Mesendoderm (in vitro differentiated cells): Measurements from ENCODE around the gene FNDC7.

ENCODE experiments used
- DNase-seq: peaks from one replicate; pipeline ENCODE4 v3.0.0; 2013
- H2AK5ac ChIP-seq: 2 replicates; pipeline ENCODE4 v1.6.1; 2013; ENCODE audit warnings: low read length, inconsistent platforms
- H2BK120ac ChIP-seq: 2 replicates; pipeline ENCODE4 v1.6.1; 2013; ENCODE audit warnings: low read depth, mild to moderate bottlenecking, low read length, moderate library complexity, mixed read lengths
- H2BK15ac ChIP-seq: replicated peaks from 2 replicates; pipeline ENCODE4 v1.6.1; 2013; ENCODE audit warnings: low read depth, mild to moderate bottlenecking, moderate library complexity
- H2BK5ac ChIP-seq: 2 replicates; pipeline ENCODE4 v1.6.1; 2013; ENCODE audit warnings: low read length, inconsistent platforms
- H3K18ac ChIP-seq: 2 replicates; pipeline ENCODE4 v1.6.1; 2013; ENCODE audit warnings: mild to moderate bottlenecking, low read length, mixed read lengths
- H3K23ac ChIP-seq: one replicate; pipeline ENCODE4 v1.6.1; 2013; ENCODE audit warnings: low read length
- H3K27ac ChIP-seq: 2 replicates; pipeline ENCODE4 v1.5.1; 2013; ENCODE audit warnings: low read depth, mild to moderate bottlenecking, inconsistent platforms, low read length, moderate library complexity
- H3K27me3 ChIP-seq: 2 replicates; pipeline ENCODE4 v1.6.1; 2013; ENCODE audit warnings: low read length, control low read depth, mild to moderate bottlenecking, inconsistent platforms; ENCODE audit not compliant: insufficient read depth, poor library complexity
- H3K36me3 ChIP-seq: 2 replicates; pipeline ENCODE4 v1.6.1; 2013; ENCODE audit warnings: low read length, inconsistent platforms; ENCODE audit not compliant: control insufficient read depth, insufficient read depth
- H3K4ac ChIP-seq: one replicate; pipeline ENCODE4 v1.6.1; 2013; ENCODE audit warnings: low read depth, mild to moderate bottlenecking, low read length, moderate library complexity
- H3K4me1 ChIP-seq: 2 replicates; pipeline ENCODE4 v1.6.1; 2013; ENCODE audit warnings: low read depth, low read length, inconsistent platforms; ENCODE audit not compliant: control insufficient read depth
- H3K4me2 ChIP-seq: 2 replicates; pipeline ENCODE4 v1.6.1; 2013; ENCODE audit warnings: low read length
- H3K4me3 ChIP-seq: 2 replicates; pipeline ENCODE4 v1.5.1; 2013; ENCODE audit warnings: mild to moderate bottlenecking, low read length
- H3K56ac ChIP-seq: one replicate; pipeline ENCODE4 v1.6.1; 2013; ENCODE audit warnings: low read length
- H3K79me1 ChIP-seq: 2 replicates; pipeline ENCODE4 v1.6.1; 2013; ENCODE audit warnings: low read length, inconsistent platforms
- H3K79me2 ChIP-seq: 2 replicates; pipeline ENCODE4 v1.6.1; 2013; ENCODE audit warnings: mild to moderate bottlenecking, low read length; ENCODE audit not compliant: control insufficient read depth, insufficient read depth
- H3K9ac ChIP-seq: 2 replicates; pipeline ENCODE4 v1.6.1; 2013; ENCODE audit warnings: low read length, inconsistent platforms
- H4K5ac ChIP-seq: one replicate; pipeline ENCODE4 v1.6.1; 2013; ENCODE audit warnings: low read length
- H4K8ac ChIP-seq: one replicate; pipeline ENCODE4 v1.6.1; 2013; ENCODE audit warnings: low read depth, mild to moderate bottlenecking, control low read depth, low read length, moderate library complexity
- WGBS: extraction: QIAGEN DNeasy Blood & Tissue Kit; methylation state at CpG from one replicate; pipeline ENCODE4 v1.1.7; 2013; ENCODE audit warnings: low lambda C conversion rate, missing lambda C conversion rate; ENCODE audit not compliant: insufficient coverage; ENCODE audit errors: extremely low coverage; 5-methylcytosine and 5-hydroxymethylcytosine counted together

FNDC7 gene

DNA sequence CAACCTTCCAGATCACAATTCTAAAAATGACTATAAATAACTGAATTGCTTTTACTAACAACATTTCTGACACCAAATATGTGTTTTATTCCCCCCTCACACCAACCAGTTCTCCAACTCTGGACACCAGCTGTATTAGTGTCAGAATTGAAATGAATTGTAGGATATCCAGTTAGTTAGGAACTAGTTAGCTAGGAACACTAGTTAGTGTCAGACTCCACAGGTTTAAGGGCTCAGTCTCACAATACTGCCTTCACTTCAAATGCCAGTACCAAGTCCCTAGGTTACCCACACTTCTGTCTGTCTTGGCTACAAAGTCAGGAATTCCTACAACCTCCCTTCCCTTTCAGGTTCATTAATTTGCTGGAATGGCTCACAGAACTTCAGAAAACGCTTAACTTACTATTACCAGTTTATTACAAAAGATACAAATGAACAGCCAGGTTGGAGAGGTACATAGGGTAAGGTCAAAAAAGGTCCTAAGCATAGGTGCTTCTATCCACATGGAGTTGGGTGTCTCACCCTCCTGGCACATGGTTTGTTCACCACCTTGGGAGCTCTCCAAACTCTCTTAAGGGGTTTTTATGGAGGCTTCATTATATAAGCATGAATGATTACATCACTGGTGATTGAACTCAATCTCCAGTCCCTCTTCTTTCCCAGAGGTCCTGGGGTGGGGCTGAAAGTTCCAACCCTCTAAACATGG, 37.9 kb downstream of the FNDC7 start:
- Histone ChIP-seq H3K9ac (no peak overlapping the region), H3K79me2 (no peaks in the 10 kb centered on the region), H3K4ac (no peak overlapping the region), H2BK5ac (no peak overlapping the region), H4K8ac (no peak overlapping the region), H2BK120ac (no peak overlapping the region), H3K56ac (no peak overlapping the region), H3K27ac (no peak overlapping the region), H2AK5ac (no peak overlapping the region), H3K4me1 (no peaks in the 10 kb centered on the region), H3K79me1 (peaks cover 2% of the 10 kb centered on the region), H3K4me3 (no peak overlapping the region), H3K4me2 (no peak overlapping the region), H3K23ac (no peak overlapping the region), H2BK15ac (no peak overlapping the region), H3K18ac (no peak overlapping the region), H3K36me3 (no peaks in the 10 kb centered on the region), H3K27me3 (no peaks in the 10 kb centered on the region), H4K5ac (no peak overlapping the region)
- DNase-seq: no peak
- WGBS: no CpG with 5 or more reads among the region's 1 CpG

DNA sequence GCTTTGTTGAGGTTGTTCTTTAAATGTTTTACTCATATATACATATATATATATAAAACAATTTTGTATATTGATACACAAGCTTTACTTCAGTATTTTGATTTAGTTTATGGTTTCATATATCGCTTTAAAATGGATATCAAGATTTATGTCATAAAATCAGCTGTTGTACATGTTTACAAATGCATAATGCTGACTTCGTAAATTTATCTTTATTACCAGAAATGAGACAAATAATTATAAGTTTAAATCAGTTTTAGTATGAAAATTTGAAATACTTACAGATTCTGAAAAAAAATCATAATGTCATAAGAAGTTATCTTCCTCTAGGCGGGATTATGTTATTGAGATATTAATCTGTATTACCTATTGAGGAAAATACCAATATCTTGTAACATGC, 40.7 kb downstream of the FNDC7 start:
- H3K9ac ChIP-seq: no peak overlapping the region
- H4K5ac ChIP-seq: no peak overlapping the region
- no peaks in the 10 kb centered on the region for H3K27me3 ChIP-seq
- H3K27ac ChIP-seq: no peak overlapping the region
- WGBS: no CpG with 5 or more reads among the region's 3 CpGs
- no peak for DNase-seq
- peaks cover 2% of the 10 kb centered on the region for H3K79me1 ChIP-seq
- no peak overlapping the region for H3K4me2 ChIP-seq
- no peak overlapping the region for H3K4ac ChIP-seq
- H3K79me2 ChIP-seq: no peaks in the 10 kb centered on the region
- no peaks in the 10 kb centered on the region for H3K36me3 ChIP-seq
- no peak overlapping the region for H2BK120ac ChIP-seq
- no peaks in the 10 kb centered on the region for H3K4me1 ChIP-seq
- H4K8ac ChIP-seq: no peak overlapping the region
- H2BK5ac ChIP-seq: no peak overlapping the region
- no peak overlapping the region for H2BK15ac ChIP-seq
- H3K4me3 ChIP-seq: no peak overlapping the region
- H3K56ac ChIP-seq: no peak overlapping the region
- no peak overlapping the region for H3K23ac ChIP-seq
- H2AK5ac ChIP-seq: no peak overlapping the region
- H3K18ac ChIP-seq: no peak overlapping the region

DNA sequence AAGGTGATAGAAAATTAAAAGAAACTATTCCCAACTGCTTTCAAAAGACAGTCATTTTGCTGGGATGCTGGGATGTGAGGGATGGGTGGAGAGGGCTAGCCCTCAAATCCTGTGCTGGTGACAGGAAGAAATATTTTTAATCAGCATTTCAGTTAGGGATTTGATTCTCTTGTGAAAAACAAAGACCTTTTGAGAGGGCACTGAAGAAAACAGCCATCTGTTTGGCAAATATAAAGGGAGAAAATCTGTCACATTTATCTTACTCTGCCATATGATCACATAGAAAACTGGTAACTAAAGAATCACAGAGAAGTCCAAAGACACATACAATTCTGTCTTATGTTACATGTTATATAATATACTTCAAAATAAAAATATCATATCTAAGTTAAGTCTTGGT, 46.1 kb downstream of the FNDC7 start:
- no peak overlapping the region for H3K4me2 ChIP-seq
- H3K23ac ChIP-seq: no peak overlapping the region
- H2BK5ac ChIP-seq: no peak overlapping the region
- no peak overlapping the region for H2BK15ac ChIP-seq
- H3K79me2 ChIP-seq: no peaks in the 10 kb centered on the region
- no peak overlapping the region for H2AK5ac ChIP-seq
- H3K56ac ChIP-seq: no peak overlapping the region
- H3K79me1 ChIP-seq: no peaks in the 10 kb centered on the region
- H2BK120ac ChIP-seq: no peak overlapping the region
- H4K5ac ChIP-seq: no peak overlapping the region
- no peak for DNase-seq
- no peak overlapping the region for H3K27ac ChIP-seq
- no peak overlapping the region for H3K18ac ChIP-seq
- H3K4me1 ChIP-seq: no peaks in the 10 kb centered on the region
- H3K36me3 ChIP-seq: no peaks in the 10 kb centered on the region
- no peaks in the 10 kb centered on the region for H3K27me3 ChIP-seq
- H3K4me3 ChIP-seq: no peak overlapping the region
- H3K9ac ChIP-seq: no peak overlapping the region
- no peak overlapping the region for H4K8ac ChIP-seq
- H3K4ac ChIP-seq: no peak overlapping the region

DNA sequence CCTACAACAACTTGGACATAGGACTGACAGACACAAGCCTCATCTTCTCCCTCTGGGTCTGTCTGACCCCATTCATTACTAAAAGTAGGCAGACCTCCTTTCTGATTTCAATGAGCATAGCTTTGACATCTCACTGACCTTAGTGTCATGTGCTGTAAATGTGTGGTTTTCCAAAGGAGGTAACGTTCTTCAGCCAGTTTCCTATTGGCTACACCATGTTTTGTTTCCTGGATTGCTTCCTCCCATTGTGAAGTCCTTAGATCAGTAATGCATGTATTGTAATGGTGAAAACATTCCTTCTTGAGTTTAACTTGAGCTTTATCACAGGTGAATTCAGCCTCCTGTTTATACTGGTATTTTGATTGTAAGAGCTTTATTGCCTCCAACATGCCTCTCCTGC, 54.4 kb downstream of the FNDC7 start:
- Histone ChIP-seq H2BK120ac (no peak overlapping the region), H3K56ac (no peak overlapping the region), H3K27ac (no peak overlapping the region), H4K8ac (no peak overlapping the region), H2BK15ac (no peak overlapping the region), H3K4ac (no peak overlapping the region), H3K4me2 (no peak overlapping the region), H3K4me1 (no peaks in the 10 kb centered on the region), H3K79me1 (no peaks in the 10 kb centered on the region), H3K27me3 (no peaks in the 10 kb centered on the region), H4K5ac (no peak overlapping the region), H3K79me2 (no peaks in the 10 kb centered on the region), H2BK5ac (no peak overlapping the region), H3K4me3 (no peak overlapping the region), H3K23ac (no peak overlapping the region), H3K9ac (no peak overlapping the region), H2AK5ac (no peak overlapping the region), H3K36me3 (no peaks in the 10 kb centered on the region), H3K18ac (no peak overlapping the region)
- no peak for DNase-seq
- WGBS: no CpG with 5 or more reads among the region's 1 CpG

DNA sequence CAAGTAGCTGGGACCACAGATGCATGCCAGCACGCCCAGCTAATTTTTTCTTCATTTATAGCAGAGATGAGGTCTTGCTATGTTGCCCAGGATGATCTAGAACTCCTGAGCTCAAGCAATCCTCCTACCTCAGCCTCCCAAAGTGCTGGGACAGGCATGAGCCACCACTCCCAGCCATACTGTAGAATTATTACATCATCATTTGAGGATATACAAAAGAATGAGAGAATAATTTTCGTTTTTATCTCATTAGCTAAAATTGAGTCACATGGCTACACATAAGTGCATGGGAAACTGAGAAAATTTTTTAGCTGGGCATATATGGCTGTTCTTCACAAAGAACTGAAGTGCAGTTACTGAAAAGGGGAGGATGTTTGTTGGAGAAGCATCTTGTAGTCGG, 55.0 kb downstream of the FNDC7 start:
- H3K4me1 ChIP-seq: no peaks in the 10 kb centered on the region
- no peaks in the 10 kb centered on the region for H3K79me1 ChIP-seq
- H2BK15ac ChIP-seq: no peak overlapping the region
- DNase-seq: no peak
- no peaks in the 10 kb centered on the region for H3K36me3 ChIP-seq
- H3K23ac ChIP-seq: no peak overlapping the region
- no peak overlapping the region for H3K56ac ChIP-seq
- H3K18ac ChIP-seq: no peak overlapping the region
- WGBS: no CpG with 5 or more reads among the region's 3 CpGs
- H2BK5ac ChIP-seq: no peak overlapping the region
- H3K27ac ChIP-seq: no peak overlapping the region
- H3K27me3 ChIP-seq: no peaks in the 10 kb centered on the region
- H2BK120ac ChIP-seq: no peak overlapping the region
- H4K8ac ChIP-seq: no peak overlapping the region
- no peak overlapping the region for H4K5ac ChIP-seq
- H3K4me2 ChIP-seq: no peak overlapping the region
- H3K4me3 ChIP-seq: no peak overlapping the region
- no peak overlapping the region for H3K4ac ChIP-seq
- H3K79me2 ChIP-seq: no peaks in the 10 kb centered on the region
- H3K9ac ChIP-seq: no peak overlapping the region
- H2AK5ac ChIP-seq: no peak overlapping the region

DNA sequence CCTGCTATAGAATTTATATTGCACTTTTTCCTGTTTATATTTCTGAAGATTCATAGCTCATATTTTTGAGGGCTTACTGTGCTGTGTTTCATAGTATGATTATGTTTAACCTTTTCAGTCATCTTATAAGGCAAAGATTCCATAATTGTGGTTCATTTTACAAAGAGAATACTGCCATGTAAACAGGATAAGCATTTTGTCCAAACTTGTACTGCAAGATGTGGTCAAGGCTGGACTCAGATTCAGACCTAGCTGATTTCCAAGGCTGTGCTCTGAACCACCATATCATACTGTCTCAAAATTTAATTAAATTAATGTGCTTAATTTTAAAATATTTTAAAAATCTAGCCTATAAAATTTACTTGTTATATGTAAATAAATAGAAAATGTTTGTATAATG, 65.1 kb downstream of the FNDC7 start:
- no peak overlapping the region for H2BK5ac ChIP-seq
- no peak overlapping the region for H2BK15ac ChIP-seq
- H3K4me1 ChIP-seq: no peaks in the 10 kb centered on the region
- no peak overlapping the region for H3K18ac ChIP-seq
- no peaks in the 10 kb centered on the region for H3K79me1 ChIP-seq
- H3K56ac ChIP-seq: no peak overlapping the region
- DNase-seq: no peak
- no peak overlapping the region for H2AK5ac ChIP-seq
- H3K36me3 ChIP-seq: no peaks in the 10 kb centered on the region
- no peak overlapping the region for H3K4me2 ChIP-seq
- H3K9ac ChIP-seq: no peak overlapping the region
- no peak overlapping the region for H3K4me3 ChIP-seq
- H4K8ac ChIP-seq: no peak overlapping the region
- no peaks in the 10 kb centered on the region for H3K27me3 ChIP-seq
- no peak overlapping the region for H3K4ac ChIP-seq
- H4K5ac ChIP-seq: no peak overlapping the region
- H3K79me2 ChIP-seq: no peaks in the 10 kb centered on the region
- no peak overlapping the region for H3K27ac ChIP-seq
- H3K23ac ChIP-seq: no peak overlapping the region
- H2BK120ac ChIP-seq: no peak overlapping the region
